Activated CD8-positive, alpha-beta memory T cell treated with anti-CD3 and anti-CD28 coated beads, Interleukin-2, amount 50 U/mL, for 1 hour (primary cell): ENCODE results near the gene TANC1.

Source experiments
- DNase-seq: peaks from one replicate; pipeline ENCODE4 v3.0.0-alpha.2; 2020; ENCODE audit errors: extremely low read depth

Gene TANC1

DNA sequence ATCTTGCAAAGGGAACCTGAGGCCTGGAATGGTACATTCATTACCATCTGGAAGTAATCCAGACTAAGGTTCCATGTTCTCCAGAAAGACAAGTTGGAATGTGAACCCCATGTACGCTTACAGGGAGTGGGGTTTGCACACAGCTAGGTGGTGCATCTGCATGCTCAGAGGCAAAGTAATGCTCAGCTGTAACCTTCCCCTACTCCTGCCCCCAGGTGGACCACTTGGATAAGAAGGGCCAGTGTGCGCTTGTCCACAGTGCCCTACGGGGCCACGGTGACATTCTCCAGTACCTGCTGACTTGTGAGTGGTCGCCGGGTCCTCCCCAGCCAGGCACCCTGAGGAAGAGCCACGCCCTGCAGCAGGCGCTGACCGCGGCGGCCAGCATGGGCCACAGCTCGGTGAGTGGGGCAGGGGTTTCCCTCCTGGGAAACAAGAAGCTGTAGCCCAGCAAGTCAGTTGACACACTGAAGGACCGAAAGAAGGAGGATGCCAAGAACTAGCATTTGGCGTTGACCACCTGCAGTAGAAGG lies 228.0 kb downstream of the TANC1 start:
- no peak for DNase-seq

DNA sequence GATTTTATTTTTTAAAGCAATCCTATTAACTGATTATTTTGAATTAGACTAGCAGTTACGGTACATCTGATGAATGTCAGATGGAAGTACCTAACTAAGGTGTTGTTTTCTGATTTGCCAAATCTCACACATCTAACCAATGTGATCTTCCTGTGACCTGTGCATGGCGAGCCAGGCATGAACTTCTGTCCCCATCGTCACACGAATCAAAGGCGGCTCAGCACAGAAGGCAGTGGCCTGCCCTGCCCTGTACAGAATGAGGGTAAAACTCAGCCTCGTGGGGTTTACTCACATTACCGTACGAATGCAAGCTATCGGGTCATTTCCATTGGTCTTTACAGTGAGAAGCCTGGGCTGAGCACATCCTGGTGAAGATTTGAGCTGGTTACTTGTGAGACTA lies 230.8 kb downstream of the TANC1 start:
- no peak for DNase-seq

DNA sequence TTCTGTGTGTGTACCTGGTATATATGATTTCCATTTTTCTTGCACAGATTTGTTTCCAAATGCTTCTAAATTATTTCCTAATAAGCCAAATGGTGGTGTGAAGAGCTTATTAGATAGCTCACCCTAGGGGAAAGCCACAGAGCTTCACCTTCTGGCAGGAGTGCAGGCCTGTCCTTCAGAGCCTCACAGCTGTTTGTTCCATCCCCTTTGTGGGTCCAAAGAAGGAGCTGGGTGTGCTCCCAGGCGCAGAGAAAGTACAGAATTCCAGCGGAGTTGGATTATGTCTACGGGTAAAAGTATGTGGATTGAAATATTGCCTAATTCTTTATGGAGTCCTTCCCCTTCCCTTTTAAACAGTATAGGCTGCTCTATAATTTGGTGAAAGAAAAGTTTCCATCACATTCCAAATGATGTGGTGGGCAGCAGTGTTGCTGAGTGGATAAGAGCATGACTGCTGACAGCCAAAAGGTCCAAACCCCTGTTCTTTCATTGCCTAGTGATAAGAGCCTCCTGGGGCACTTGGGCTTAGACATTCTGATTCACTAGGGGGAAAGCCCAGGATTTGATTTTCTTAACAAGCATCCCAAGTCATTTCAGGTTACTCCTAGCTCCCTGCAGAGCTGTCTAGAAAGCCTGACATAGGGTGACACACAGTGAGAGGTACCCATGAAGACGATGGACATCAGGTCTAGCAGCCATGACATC lies 231.5 kb downstream of the TANC1 start:
- DNase-seq, result no peak

DNA sequence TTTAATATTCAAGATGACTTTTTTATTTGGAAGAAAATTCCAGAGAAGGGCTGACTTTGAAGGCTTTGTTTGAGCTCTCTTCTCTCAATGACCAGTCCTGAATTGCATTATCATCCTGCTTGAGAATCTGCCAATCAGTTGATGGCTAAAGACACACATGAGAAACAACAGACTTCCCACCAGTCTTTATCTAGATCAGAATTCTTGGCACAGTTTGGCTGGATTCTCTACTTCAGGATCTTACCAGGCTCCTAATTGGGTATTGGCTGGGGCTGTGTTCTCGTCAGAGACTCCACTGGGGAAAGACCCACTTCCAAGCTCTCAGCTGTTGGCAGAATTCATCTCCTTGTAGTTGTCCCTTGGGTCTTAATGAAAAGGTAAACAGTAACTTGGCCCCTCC lies 232.1 kb downstream of the TANC1 start:
- DNase-seq, result no peak

DNA sequence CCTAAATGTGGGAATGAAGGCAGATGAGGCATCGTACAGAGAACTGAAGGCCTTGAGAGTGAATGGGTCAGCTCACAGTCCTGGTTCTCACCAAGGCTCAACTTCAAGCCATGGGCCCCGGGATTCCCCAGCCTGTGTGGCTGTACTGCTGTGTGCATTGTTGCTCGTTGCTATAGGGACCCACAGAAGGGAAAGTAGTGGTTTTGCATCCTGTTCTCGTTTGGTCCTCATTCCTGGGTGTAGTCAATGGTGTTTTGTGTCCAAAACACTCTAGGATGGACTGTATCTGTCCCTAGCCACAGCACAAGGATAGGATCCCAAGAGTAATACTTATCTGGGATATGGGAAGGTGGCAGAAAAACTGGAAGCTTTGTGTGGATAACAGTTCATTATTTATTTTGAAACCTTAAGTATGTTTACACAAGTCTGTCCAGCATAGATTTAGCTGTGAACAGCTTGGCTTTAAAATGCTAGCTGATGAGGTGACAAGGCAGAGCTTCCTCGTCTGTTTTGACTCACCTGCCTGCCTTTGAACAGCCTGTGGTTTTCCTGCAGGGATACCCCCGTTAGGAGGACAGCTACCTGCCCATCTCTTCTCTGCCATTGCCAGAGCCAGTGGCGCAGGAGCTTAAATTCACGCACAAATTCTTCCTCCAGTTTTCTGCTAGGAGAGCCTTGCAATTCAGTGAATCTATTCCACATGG lies 233.1 kb downstream of the TANC1 start:
- DNase-seq, result no peak

DNA sequence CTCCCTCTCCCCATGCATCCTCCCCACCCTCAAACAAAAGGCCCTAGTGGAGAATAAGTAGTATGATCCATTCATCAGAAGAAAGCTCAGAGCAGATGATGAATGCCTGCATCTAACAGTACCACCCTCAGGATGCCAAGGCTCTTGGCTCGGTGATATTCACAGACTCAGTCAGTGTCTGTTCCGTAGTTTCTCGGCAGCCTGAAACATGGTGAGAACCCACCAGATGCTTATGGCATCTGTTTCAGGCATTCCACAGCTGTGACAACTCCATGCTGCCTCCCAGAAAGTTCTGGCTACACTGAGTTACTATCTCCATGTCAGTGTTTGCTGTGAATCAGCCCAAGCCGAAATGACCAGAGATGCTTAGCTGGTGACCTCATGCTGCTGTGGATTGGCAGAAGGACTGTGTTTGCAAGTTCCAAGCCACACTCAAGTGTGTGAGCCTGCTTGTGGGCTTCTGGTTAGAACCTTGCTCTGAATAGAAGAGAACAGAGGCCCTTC lies 234.2 kb downstream of the TANC1 start:
- no peak for DNase-seq

DNA sequence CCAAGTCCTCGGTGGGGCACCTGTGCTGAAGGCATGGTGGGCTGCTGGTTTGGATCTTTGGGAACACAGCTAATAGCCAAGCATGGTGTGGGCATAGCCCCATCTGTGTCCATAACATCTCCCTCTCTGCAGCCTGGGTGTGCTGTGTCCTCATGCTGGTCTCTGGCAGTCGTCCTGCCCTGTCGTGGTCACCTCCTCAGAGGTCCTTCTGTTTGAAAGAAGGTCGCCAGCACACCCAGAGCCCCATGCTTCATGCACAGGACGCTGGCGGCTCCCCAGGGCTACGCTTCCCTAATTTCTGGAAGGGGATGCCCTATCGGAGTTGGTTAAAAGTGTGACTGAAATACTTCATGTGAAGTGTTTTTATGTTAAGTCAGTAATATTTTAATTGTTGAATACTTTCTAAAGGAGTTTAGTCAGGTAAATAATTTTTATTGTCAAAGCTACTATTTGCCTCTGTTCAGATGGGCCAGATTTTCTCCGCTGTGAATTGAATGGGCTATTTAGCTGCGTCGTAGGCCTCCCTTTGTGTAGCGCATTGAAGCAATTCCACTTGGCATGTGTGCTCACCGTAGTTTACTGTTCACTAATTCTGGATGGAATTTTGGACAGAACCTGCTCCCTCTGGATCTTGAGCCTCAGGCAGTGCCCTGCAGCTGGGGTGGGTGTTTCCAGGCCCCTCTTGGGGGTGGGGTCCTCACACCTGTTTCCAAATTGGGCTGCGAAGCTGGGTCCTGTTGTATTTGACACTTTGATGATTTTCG lies 236.1 kb downstream of the TANC1 start:
- DNase-seq, result no peak

DNA sequence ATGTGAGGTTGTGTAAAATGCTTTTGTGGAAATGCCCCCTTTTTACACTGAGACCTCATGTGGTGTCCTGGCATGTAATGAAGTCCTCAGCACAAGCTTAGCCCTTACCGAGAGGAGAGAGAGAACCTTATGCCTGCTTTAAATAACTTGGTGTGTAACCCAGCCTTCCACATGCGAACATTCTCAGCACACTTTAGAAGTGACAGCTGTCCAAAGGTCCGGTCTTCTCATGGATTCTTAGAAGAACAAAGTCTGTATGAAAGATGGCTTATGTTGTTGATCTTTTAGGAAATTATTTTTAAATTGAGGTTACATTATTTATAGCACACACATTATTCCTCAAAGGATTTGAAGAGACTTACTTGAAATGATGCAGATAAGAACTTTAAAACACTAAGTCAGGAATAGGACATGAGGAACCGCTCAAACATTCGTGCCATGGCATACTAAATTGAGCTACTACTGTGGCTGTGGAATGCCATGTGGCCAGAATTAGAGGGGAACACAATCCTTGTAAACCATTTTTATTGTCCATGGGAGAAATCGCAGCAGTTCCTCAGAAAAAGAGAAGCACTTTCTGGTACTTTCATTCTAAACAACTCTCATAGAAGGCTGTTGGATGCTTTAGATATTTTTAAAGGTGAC lies 238.4 kb downstream of the TANC1 start:
- DNase-seq, result no peak

DNA sequence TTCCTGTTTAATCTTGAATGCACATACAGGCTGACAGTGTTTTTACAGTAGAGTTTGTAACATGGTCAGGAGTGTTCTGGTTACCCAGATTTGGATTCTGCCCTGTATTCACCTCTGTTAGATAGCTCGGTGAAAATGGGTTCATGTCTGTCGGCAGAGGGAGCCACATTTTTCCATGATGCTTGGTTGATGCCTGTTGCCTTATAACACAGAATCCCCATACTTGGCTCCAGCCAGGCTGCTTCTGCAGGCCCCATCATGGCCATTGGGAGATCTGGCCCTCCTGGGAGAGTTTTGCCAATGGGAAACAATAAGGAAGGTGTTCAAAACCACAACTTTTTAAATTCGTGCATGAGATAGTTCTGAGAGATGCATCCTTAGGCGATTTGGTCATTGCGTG lies 240.0 kb downstream of the TANC1 start:
- DNase-seq, result no peak

DNA sequence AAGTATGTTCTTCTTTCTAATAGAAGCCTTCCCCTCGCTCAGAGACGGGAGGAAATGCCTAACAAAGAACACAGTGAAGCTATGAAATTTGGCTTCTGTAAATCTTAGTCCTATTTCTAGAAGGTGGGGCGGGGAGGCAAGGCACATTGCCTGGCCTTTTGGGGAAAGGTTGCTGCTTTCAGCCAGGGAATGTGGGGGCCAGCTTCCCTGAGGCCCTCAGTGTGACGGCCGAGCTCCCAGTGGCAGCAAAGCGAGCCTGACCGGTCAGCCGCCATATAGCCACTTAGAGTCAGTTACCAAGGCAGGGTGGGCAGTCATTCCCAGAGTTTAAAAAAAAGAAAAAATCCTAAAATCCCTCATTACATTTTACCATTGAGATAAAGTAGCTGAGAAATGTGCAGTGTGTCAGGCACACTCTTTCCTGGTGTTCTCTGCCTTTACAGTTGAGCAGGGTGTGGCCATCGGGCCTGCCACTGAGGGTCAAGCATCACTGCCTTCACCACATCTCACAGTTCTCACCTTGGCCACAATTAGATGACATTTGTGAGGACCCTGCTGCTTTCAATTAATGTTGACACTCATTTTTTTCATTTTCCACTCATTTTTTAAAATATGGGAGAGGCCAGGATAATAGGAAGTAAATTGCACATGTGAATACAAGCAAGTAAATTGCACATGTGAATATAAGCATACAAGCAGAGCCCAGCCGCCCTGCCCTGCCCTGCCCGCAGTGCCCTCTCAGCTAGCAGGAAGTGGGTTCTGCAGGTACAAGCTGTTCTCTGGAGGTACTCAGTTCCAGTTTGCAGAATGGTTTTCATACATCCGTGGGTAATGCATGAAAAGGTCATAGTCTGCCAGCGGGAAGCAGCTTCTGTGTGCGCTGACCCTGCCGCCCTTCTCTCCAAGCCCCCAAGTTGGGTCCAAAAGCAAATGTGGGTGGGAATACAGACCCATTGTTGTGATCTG lies 241.2 kb downstream of the TANC1 start:
- DNase-seq, result no peak

DNA sequence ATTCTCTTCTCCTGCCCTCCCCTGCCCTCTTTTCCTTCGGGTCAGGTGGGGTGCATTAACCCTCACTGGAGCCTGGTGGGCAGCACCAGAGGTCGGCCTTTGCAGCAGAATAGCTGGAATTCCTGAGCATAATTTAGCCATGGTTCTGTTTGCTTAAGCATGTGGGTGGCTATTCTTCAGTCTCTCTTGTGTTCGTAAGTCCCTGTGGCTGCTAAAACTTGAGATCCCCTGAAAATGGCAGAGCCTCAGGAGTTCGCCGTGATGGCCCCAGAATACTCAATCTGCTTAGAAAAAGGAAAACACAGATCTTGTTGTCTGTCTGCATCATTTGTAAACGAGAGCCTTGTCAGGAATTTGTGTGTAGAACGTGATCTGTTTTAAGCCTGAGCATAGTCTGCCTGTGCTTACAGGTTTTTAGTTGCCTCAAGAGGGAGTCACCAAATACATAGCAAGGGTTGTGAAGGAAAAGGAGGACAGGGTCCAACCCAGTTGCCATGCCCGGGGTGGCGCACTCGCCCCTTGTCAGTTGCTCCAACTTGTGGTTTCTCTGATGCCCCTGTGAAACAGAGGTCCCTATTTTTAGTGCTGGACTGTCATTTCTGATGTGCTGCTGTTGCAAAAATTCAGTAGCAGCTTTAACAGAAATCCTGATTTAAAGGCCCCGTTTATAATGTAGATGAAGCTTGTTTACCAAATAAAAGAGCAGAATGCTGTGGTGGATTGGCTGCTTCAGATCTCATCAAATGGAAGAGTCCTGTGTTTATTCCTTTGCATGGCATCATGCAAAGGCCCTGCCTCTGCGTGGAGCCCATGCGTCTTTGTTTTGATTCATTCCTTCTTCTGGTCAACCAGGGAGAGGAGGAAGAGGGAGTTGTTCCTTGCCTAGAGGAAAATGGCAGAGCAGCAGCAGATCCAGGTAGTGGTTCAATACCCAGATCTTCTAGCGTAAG lies 243.3 kb downstream of the TANC1 start:
- DNase-seq, result no peak

DNA sequence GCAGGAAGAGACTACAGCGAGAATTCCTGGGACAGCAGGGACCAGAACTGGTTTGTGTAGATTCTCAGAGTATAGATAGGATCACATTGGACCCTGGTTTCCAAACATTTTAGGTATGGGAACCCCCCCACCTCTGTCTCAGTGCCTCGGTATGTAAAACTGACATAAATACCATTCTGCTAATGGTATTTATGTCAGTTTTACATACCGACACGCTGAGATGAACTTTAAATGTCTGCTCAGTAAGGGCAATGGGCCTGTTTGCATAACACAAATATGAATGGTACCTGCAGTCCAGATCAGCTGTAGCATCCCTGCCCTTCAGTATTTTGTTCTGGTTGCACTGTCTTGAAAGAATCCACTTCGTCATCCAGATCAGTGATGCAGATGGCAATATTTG lies 244.9 kb downstream of the TANC1 start:
- DNase-seq, result no peak

DNA sequence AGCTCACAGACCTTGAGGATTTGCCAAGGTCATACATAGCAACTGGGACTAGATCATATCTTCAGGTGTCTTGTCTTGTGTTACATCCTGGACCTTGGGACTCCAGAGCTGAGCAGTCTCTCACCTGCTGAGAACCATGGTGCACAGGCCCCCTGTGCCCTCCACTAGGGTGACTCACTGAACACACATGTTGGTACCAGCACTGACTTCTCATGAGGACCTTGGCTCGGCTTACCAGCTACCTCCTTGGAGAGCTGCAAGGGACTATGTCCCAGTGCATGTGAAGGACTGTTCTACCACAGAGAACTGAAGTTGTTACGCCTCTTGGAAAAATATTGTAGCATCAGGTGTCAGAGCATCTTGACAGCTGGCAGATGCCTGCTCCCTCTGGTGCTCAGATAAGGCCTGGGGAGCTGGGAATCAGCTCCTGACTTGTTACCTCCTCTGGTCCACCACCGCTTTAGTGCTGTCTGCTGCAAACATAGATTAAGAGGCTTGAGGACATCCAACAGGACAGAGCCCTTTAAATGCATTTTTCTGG lies 246.0 kb downstream of the TANC1 start:
- no peak for DNase-seq

DNA sequence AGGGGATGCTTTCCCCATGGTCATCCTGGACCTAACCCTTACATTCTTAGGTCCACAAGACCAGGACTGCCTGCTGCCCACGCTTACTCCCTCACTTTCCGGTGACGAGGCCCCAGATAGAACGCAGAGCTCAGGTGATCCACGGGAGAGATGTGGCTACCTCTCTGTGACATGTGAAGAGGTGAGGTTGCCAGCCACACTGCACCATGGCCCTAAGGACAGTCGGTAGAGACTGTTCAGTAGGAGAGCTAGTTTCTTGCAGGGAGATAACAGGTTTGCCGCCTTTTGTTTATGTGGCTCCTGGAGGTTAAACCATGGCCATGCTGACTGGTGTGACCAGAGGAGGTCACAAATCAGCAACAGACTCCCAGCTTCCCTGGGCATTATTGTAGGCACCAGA lies 246.7 kb downstream of the TANC1 start:
- DNase-seq, result no peak

DNA sequence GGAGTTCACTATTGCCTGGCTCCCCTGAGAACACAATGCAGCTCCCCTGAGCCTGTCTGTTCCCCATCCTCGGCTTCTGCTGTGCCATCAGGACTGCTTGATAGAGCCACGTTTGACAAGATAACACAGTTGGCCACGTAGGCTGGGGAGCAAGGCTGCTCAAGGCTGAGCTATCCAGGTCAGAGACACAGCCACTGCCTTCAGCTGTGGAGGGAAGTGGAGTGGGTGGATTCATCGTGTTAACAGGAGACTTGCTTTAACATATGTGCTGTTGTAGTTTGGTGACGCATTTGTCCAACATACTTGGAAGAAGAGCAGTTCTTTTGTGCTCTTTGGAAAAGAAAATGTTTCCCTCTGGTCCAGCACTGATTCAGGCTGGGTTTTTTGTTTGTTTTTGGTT lies 249.2 kb downstream of the TANC1 start:
- DNase-seq, result no peak

DNA sequence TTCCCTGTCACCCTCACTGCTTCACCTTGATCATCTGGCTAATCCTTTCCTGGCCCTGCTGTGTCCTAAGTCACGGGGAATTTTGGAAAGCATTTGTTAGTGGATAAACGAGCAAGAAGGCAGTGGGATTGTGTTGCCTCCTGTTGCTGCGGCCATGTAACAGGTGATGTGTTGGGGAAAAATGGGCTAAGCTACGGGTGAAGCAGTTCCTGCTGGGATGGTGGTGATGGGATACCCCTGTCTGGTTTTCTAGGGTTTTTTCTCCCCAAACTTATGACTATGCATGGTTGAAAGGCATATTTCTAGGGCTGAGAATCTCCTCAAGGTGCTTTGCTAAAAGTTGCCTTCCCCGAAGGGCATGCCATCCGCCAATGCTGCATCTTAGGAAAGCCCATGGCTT lies 249.9 kb downstream of the TANC1 start:
- DNase-seq, result no peak

DNA sequence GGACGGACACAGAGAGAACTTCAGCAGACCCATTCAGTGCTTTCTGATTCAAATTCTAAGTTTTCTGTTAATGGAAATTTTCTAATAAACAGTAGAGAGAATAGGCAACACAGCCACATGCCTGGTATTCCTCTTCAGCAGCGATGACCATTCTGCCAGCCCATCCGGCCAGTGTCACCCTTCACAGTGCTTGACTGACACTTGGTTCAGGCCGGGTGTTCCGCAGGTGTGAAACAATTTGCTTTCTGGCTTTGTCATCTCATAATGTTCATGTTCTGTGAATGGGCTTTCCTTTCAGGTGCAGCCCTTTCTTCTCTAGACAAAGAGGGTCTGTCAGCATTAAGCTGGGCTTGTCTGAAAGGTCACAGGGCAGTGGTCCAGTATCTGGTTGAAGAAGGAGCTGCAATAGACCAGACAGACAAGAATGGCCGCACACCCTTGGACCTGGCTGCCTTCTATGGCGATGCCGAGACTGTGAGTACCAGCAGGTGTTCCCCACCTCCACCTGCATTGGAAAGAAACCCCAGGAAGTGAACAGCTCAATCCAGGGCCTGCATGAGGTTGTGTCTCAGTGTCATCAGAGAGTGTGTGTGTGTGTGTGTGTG lies 251.1 kb downstream of the TANC1 start:
- DNase-seq, result no peak

DNA sequence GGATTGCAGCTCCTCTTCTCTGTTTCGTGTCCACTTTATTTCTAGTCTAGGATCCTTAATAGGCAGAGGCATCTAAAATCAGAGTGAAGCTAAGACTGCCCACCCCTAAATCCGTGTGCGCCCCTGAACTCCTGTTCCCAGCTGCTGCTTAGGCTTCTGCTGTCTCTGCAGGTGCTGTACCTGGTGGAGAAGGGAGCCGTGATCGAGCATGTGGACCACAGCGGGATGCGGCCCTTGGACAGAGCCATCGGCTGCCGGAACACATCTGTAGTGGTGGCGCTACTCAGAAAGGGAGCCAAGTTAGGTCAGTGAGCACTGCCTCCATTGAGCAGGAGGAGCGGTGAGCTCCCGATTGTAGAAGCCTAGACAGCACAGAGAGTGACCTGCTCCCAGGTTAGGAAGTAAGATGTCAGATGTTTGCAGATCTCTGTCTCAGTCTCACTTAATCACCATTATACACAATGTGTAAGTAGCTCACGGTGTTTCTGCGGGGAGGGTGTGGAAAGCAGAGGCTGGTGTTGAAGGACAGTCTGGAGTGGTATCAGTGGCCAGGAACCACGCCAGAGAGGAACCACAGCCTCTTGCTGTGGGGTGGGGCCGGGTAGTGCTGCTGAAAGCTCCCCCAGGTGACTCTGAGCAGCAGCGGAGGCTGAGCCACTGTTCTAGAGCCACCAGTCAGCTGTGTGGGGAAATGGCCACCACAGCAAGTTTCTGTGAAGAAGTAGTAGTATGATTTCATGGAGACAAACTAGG lies 255.8 kb downstream of the TANC1 start:
- DNase-seq, result no peak
